Body of pancreas (tissue), 4 donors: Measurements from ENCODE around the gene VPS37B. TPM values are rescaled to one million over a fixed set of nuclear protein-coding genes. Genes with fewer than 3 reads are reported as not detected.
"Not testable (repeated sequence)": the region's sequence is repeated elsewhere in the genome, so short reads cannot be mapped to it uniquely, and the experiment has no call there.

ENCODE experiments used
- ATAC-seq: fragments of 150-250 bp; one replicate; pipeline ENCODE4 v1.9.1; 2016
- DNase-seq, 4 donors: peaks; one replicate each; pipeline ENCODE4 v3.0.0-alpha.2; 2019
- H3K27ac ChIP-seq, 4 donors: fragments of 200-600 bp; sonication (generic); 1 replicate in 3 of 4; 2 replicates in 1 of 4; pipeline versions ENCODE4 v1.5.1 to v1.6.1; 2016 to 2019; ENCODE audit warnings: mild to moderate bottlenecking in 1 of 4, mixed read lengths in 1 of 4, moderate library complexity in 1 of 4
- H3K27me3 ChIP-seq, 2 donors: fragments of 200-600 bp; sonication (generic); one replicate each; pipeline ENCODE4 v1.6.0; 2016; ENCODE audit warnings: mild to moderate bottlenecking in 1 of 2
- H3K36me3 ChIP-seq, 2 donors: fragments of 200-600 bp; sonication (generic); replicated peaks in 1 of 2; 2 replicates each; pipeline ENCODE4 v1.5.1; 2016; ENCODE audit warnings: low read depth in 2 of 2; ENCODE audit not compliant: insufficient read depth in 1 of 2
- H3K4me1 ChIP-seq: fragments of 200-600 bp; sonication (generic); one replicate; pipeline ENCODE4 v1.6.0; 2016
- H3K4me3 ChIP-seq, 2 donors: fragments of 200-600 bp; sonication (generic); 1 replicate in 1 of 2; 2 replicates in 1 of 2; pipeline ENCODE4 v1.5.1; 2016 to 2019
- H3K9me3 ChIP-seq, 3 donors: fragments of 200-600 bp; sonication (generic); 1 replicate in 2 of 3; 2 replicates in 1 of 3; pipeline ENCODE4 v1.5.1; 2016
- CTCF ChIP-seq, 7 experiments: fragments of 450-650 bp in 4 of 7; fragments of 200-600 bp in 3 of 7; sonication (generic) in 3 of 7; IDR thresholded peaks; one replicate each; pipeline ENCODE4 v1.5.1; 2016 to 2019; ENCODE audit warnings: antibody characterized with exemption in 7 of 7
- POLR2A ChIP-seq, 3 donors: fragments of 450-650 bp; IDR thresholded peaks; one replicate each; pipeline ENCODE4 v1.6.1; 2016; ENCODE audit warnings: antibody characterized with exemption in 3 of 3, mild to moderate bottlenecking in 2 of 3
- WGBS, 2 donors: methylation state at CpG; one replicate each; pipeline ENCODE4 v1.1.5; 2017; 5-methylcytosine and 5-hydroxymethylcytosine counted together
- intact Hi-C: fragments of 100-400 bp; cut with DNase I; formaldehyde crosslinking; loops from one replicate; pipeline ENCODE4 v1.15.1; 2023
- total RNA-seq, 2 donors: library from RNA; depleted of rRNA; stranded (reverse); fragments of >200 nt; gene quantifications; one replicate each; pipeline ENCODE4 v1.1.0, GENCODE V29; 2016

VPS37B gene
- total RNA-seq, 2 donors from 2014 or later: 18.7 to 46.8 TPM

- Histone ChIP-seq H3K4me1 (peaks cover 75% of the 10 kb centered on the region), H3K27ac (peak overlapping the region; percentile 79 to 99 (median 91)), H3K36me3 (no peaks in the 10 kb centered on the region), H3K9me3 (no peaks in the 10 kb centered on the region), H3K27me3 (no peaks in the 10 kb centered on the region), H3K4me3 (no peak overlapping the region)
- peak; percentile 51 for ATAC-seq
- intact Hi-C loops: no loop called here
- 22 to 35% methylated on average over 7 of the region's 7 CpGs for WGBS, 2 donors
- peak in 3 of 4 donors; percentile 39 to 60 (median 60) for DNase-seq
- TF ChIP-seq POLR2A (IDR thresholded peaks at IDR 0.05): peak in 2 of 3 donors; percentile 41 to 51
- no peak for TF ChIP-seq CTCF (IDR thresholded peaks at IDR 0.05)
Observed at GRCh38 chr12:122893208-122894153, 2.4 kb downstream of the VPS37B start.

- Histone ChIP-seq H3K4me1 (peaks cover 76% of the 10 kb centered on the region), H3K27ac (peak overlapping the region; percentile 69 to 99 (median 91))
- DNase-seq, H3K27me3 ChIP-seq, ATAC-seq, H3K36me3 ChIP-seq, H3K9me3 ChIP-seq, intact Hi-C loops, H3K4me3 ChIP-seq: not testable (repeated sequence)
- WGBS, 2 donors: 91 to 95% methylated on average over 9 of the region's 9 CpGs
Observed at GRCh38 chr12:122892724-122893123, 3.2 kb downstream of the VPS37B start.

GRCh38 chr12:122891661-122892525, 4.0 kb downstream of the VPS37B start:
- Histone ChIP-seq H3K9me3 (no peaks in the 10 kb centered on the region), H3K27ac (peak overlapping the region in 3 of 4 donors; percentile 84 to 99 (median 98)), H3K4me3 (no peak overlapping the region), H3K36me3 (no peaks in the 10 kb centered on the region), H3K27me3 (no peaks in the 10 kb centered on the region), H3K4me1 (peaks cover 84% of the 10 kb centered on the region)
- WGBS, 2 donors: 46 to 61% methylated on average over 10 of the region's 10 CpGs
- intact Hi-C loops: no loop called here
- TF ChIP-seq CTCF (IDR thresholded peaks at IDR 0.05) (no peak), POLR2A (IDR thresholded peaks at IDR 0.05) (no peak)
- DNase-seq: no peak
- ATAC-seq: no peak

GRCh38 chr12:122889761-122890520, 6.0 kb downstream of the VPS37B start:
- intact Hi-C loops: no loop called here
- no peak for TF ChIP-seq CTCF (IDR thresholded peaks at IDR 0.05)
- no peak for TF ChIP-seq POLR2A (IDR thresholded peaks at IDR 0.05)
- no peak for DNase-seq
- H3K4me3 ChIP-seq: no peak overlapping the region
- ATAC-seq: no peak
- H3K9me3 ChIP-seq: no peaks in the 10 kb centered on the region
- no peaks in the 10 kb centered on the region for H3K27me3 ChIP-seq
- H3K4me1 ChIP-seq: peaks cover 87% of the 10 kb centered on the region
- H3K27ac ChIP-seq: peak overlapping the region in 3 of 4 donors; percentile 97 to 99 (median 98)
- no peaks in the 10 kb centered on the region for H3K36me3 ChIP-seq
- WGBS, 2 donors: 50 to 69% methylated on average over 13 of the region's 13 CpGs
